Left lung (tissue), 10 donors: Measurements from ENCODE around the gene EHMT2. TPM values are rescaled to one million over a fixed set of nuclear protein-coding genes. Genes with fewer than 3 reads are reported as not detected.

Experiments
- ATAC-seq: fragments of 200-7000 bp; cut with Tn5 transposase; one replicate; pipeline ENCODE4 v1.9.1; 2020; ENCODE audit warnings: moderate library complexity
- DNase-seq, 4 donors: peaks; one replicate each; pipeline ENCODE4 v3.0.0-alpha.2; 2013 to 2020
- H3K27ac ChIP-seq, 2 donors: fragments of 200-600 bp; sonication (generic) in 1 of 2; one replicate each; pipeline versions ENCODE4 v1.5.0 to v1.8.0; 2020 to 2021
- H3K27me3 ChIP-seq, 2 donors: fragments of 200-600 bp; sonication (generic) in 1 of 2; one replicate each; pipeline versions ENCODE4 v1.5.0 to v1.8.0; 2020 to 2021
- H3K36me3 ChIP-seq, 2 donors: fragments of 200-600 bp; sonication (generic) in 1 of 2; one replicate each; pipeline versions ENCODE4 v1.5.0 to v1.8.0; 2020 to 2021
- H3K4me1 ChIP-seq, 2 donors: fragments of 200-600 bp; one replicate each; pipeline ENCODE4 v1.8.0; 2021
- H3K4me3 ChIP-seq, 2 donors: fragments of 200-600 bp; sonication (generic) in 1 of 2; one replicate each; pipeline versions ENCODE4 v1.5.0 to v1.8.0; 2020 to 2021; ENCODE audit warnings: mild to moderate bottlenecking in 1 of 2
- H3K9me3 ChIP-seq, 2 donors: fragments of 200-600 bp; sonication (generic) in 1 of 2; one replicate each; pipeline versions ENCODE4 v1.5.0 to v1.8.0; 2020 to 2021
- CTCF ChIP-seq, 2 donors: fragments of 200-600 bp; sonication (generic) in 1 of 2; IDR thresholded peaks; one replicate each; pipeline versions ENCODE4 v1.5.0 to v1.8.0; 2021; ENCODE audit warnings: antibody characterized with exemption in 2 of 2
- intact Hi-C, 2 donors: fragments of 100-400 bp; cut with DNase I; formaldehyde crosslinking; loops; one replicate each; pipeline versions ENCODE4 v1.11.2 to v1.14.2; 2022
- polyA plus RNA-seq, 6 donors: library from polyadenylated mRNA; unstranded; fragments of 120-200 nt; gene quantifications; one replicate each; pipeline ENCODE4 v1.2.1, GENCODE V29; 2013; ENCODE audit not compliant: insufficient read length in 6 of 6
- total RNA-seq, 2 donors: library from RNA; stranded (reverse); fragmentation: NEBNext Ultra II Directional; extraction: Animal tissue kit (Norgen Biotek cat#: 25700); gene quantifications; one replicate each; pipeline ENCODE4 v1.2.1, GENCODE V29; 2021
- donor health status: DM: no; HTN: yes; CAD: no.
- donor health status: DM: no; HTN: no; CAD: no.

Gene EHMT2
- total and polyA plus RNA-seq, 8 donors: 41.0 to 85.0 (median 75.3) TPM

DNA sequence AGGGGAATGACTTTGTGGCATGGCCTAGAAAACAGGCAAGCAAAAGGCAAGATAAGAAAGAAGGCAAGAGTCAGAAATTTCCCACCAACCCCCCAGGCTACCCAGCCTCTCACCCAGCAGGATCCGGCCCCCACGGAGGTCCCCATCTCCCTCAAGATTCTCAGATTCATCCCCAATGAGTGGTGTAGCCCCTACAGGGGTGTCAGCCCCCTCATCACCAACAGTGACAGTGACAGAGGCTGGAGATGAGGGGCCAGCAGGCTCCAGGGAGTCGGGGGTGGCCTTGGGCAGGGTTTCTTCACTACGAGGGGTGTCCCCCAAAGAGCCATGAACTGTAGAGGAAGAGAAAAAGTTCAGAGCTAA lies 1.0 kb downstream of the EHMT2 start:
- ATAC-seq (no peak), DNase-seq (no peak)
- TF ChIP-seq CTCF (IDR thresholded peaks at IDR 0.05): no peak
- intact Hi-C loops: no loop called here
- Histone ChIP-seq H3K9me3 (no peaks in the 10 kb centered on the region), H3K27ac (peak overlapping the region in 1 of 2 donors; percentile 66), H3K27me3 (no peaks in the 10 kb centered on the region), H3K4me3 (peak overlapping the region; percentile 71 to 93), H3K4me1 (peaks cover 15 to 39% of the 10 kb centered on the region in 2 donors), H3K36me3 (peaks cover 0 to 42% of the 10 kb centered on the region in 2 donors)

DNA sequence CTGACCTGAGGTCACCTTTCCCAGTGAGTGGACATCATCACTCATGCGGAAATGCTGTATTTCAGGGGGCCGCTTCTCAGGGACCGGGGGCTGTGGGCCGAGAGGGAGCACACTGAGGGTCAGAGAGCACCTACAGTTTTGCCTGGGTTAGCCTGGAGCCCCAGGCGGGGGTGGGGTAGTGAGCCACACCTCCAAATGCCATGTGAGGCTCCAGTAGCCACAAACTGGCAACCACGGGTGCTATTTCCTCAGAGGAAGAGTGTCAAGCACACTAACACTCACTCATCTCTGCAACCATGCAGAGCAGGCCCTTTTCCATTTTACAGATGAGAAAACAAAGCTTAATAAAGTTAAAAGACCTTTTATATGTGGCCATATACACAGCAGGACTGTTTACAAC lies 4.7 kb downstream of the EHMT2 start:
- Histone ChIP-seq H3K27ac (no peak overlapping the region), H3K4me3 (no peak overlapping the region), H3K4me1 (peaks cover 5 to 10% of the 10 kb centered on the region in 2 donors), H3K36me3 (peaks cover 0 to 76% of the 10 kb centered on the region in 2 donors), H3K9me3 (no peaks in the 10 kb centered on the region), H3K27me3 (no peaks in the 10 kb centered on the region)
- DNase-seq (no peak), ATAC-seq (no peak)
- TF ChIP-seq CTCF (IDR thresholded peaks at IDR 0.05): no peak
- intact Hi-C loops: no loop called here

DNA sequence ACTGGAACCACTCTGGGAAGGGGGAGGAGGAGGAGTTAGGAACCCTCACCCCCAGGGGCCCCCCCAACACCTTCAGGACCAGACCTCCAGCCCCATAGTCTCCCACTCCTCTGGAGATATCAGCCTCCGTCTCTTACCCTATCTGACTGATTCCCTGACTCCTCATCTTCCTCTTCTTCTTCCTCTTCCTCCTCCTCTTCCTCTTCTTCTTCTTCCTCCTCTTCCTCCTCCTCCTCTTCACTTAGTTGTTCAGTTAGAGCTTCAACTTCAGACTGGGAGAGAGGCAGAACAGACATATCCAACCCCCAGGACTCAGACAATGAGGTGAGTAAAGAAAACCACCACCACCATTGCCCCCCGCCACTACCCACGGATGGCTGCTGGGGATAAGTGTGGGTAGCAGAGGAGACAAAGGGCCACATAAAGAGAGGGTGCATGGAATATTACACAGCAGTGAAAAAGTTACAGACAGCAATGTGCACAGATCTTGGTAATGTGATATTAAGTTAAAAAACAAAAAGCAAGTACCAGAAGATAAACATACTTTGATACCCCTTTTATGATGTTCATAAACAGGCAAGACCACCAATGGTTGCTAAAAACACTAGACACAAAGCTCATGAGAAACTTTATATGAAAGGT lies 8.0 kb downstream of the EHMT2 start:
- TF ChIP-seq CTCF (IDR thresholded peaks at IDR 0.05): no peak
- ATAC-seq: no peak
- no peak for DNase-seq
- no peaks in the 10 kb centered on the region for H3K9me3 ChIP-seq
- H3K4me3 ChIP-seq: no peak overlapping the region
- H3K27me3 ChIP-seq: no peaks in the 10 kb centered on the region
- peaks cover 0 to 97% of the 10 kb centered on the region in 2 donors for H3K36me3 ChIP-seq
- no peak overlapping the region for H3K27ac ChIP-seq
- intact Hi-C loops: no loop called here
- H3K4me1 ChIP-seq: no peaks in the 10 kb centered on the region

DNA sequence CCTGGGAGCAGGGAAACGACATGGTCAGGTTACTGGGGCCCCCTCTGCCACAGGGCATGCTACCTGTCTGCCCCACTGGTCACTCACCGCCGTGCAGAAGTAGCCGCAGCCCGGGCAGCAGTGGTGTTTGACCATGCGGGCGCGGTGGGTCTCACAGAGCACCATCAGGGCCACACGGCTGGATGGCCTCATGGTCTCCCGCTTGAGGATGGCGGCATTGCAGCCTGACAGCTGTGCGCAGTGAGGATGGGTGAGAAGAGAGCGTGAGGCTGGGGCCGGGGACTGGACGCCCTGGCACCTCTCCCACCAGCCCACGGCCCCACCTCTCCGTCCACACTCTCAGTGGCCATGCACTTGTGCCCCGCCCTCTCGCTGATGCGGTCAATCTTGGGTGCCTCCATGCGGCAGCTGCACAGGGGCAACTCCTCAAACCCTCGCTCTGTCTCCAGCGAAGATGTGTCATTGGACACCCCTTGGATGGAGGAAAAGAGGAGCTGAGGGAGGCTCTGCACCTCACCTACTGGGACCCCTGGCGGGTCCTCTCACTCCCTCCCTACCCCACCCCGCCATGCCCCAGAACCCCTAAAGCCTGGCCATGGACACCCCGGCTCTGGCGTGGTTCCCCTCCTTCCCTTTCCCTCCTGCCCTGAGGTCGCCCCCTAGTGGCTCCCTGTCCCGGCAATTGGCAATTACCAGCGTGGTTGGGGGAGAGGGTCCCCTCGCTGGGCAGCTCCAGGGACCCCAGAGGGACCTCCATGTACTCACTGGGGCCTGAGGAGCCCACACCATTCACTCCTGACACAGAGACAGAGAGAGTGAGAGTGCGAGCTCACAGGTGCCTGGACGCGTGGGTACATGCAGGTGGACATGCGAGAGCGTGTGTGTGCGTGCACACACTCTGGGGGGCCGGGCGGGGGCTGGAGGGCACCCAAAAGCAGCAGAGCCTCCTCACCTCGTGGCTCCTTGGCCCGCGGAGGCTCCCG lies 8.9 kb downstream of the EHMT2 start:
- Histone ChIP-seq H3K36me3 (peaks cover 0 to 97% of the 10 kb centered on the region in 2 donors), H3K27me3 (no peaks in the 10 kb centered on the region), H3K9me3 (no peaks in the 10 kb centered on the region), H3K4me1 (no peaks in the 10 kb centered on the region), H3K4me3 (no peak overlapping the region), H3K27ac (no peak overlapping the region)
- ATAC-seq: peak; percentile 58
- intact Hi-C loops: no loop called here
- peak; percentile 55 for TF ChIP-seq CTCF (IDR thresholded peaks at IDR 0.05)
- peak in 1 of 4 donors; percentile 87 for DNase-seq
